Spinal cord (tissue), 10 donors: ENCODE data around the gene PTN. TPM values are rescaled to one million over a fixed set of nuclear protein-coding genes. Genes with fewer than 3 reads are reported as not detected.
A peak's percentile ranks its signal among the peaks of the same experiment; 100 is the strongest.
"Not testable (repeated sequence)": the region's sequence is repeated elsewhere in the genome, so short reads cannot be mapped to it uniquely, and the experiment has no call there.

Experiments
- DNase-seq, 6 donors: peaks; one replicate each; pipeline versions ENCODE4 v3.0.0 to v3.0.0-alpha.2; 2013 to 2015; ENCODE audit warnings: low spot score in 6 of 6, low read depth in 4 of 6
- H3K27ac ChIP-seq: one replicate; pipeline ENCODE4 v1.5.1; 2013; ENCODE audit warnings: low read depth, low read length, control low read depth
- H3K27me3 ChIP-seq: one replicate; pipeline ENCODE4 v1.6.1; 2013; ENCODE audit warnings: low read length; ENCODE audit not compliant: control insufficient read depth, insufficient read depth
- H3K36me3 ChIP-seq: one replicate; pipeline ENCODE4 v1.6.1; 2013; ENCODE audit warnings: low read length; ENCODE audit not compliant: control insufficient read depth, insufficient read depth
- H3K4me1 ChIP-seq: one replicate; pipeline ENCODE4 v1.6.1; 2013; ENCODE audit warnings: low read length; ENCODE audit not compliant: control insufficient read depth, insufficient read depth
- H3K4me3 ChIP-seq: one replicate; pipeline ENCODE4 v1.5.1; 2013; ENCODE audit warnings: low read depth, low read length, control low read depth
- H3K9me3 ChIP-seq: one replicate; pipeline ENCODE4 v1.6.1; 2013; ENCODE audit warnings: low read length; ENCODE audit not compliant: control insufficient read depth, insufficient read depth
- WGBS: methylation state at CpG from one replicate; pipeline ENCODE4 v1.1.5; 2013; ENCODE audit warnings: missing lambda C conversion rate; ENCODE audit not compliant: insufficient coverage; 5-methylcytosine and 5-hydroxymethylcytosine counted together
- polyA plus RNA-seq, 2 donors: library from polyadenylated mRNA; unstranded; fragments of 120-200 nt; gene quantifications; one replicate each; pipeline ENCODE4 v1.2.1, GENCODE V29; 2013; ENCODE audit not compliant: insufficient read length in 2 of 2
- total RNA-seq, 2 donors: library from RNA; depleted of rRNA in 1 of 2; stranded (reverse); fragments of 120-200 nt in 1 of 2; fragments of >200 nt in 1 of 2; gene quantifications; one replicate each; pipeline versions ENCODE4 v1.2.3 to v1.2.4, GENCODE V29; 2013 to 2014
- donor health status: healthy.

PTN gene
- total and polyA plus RNA-seq, 4 donors, result 566 to 1,663 (median 1,554) TPM

GRCh38 chr7:137283153-137283552 lies 60.4 kb downstream of the PTN start:
- no CpG with 5 or more reads among the region's 6 CpGs for WGBS
- Histone ChIP-seq H3K36me3 (no peaks in the 10 kb centered on the region), H3K27me3 (no peaks in the 10 kb centered on the region), H3K9me3 (no peaks in the 10 kb centered on the region), H3K4me1 (peaks cover 3% of the 10 kb centered on the region), H3K4me3 (no peak overlapping the region), H3K27ac (peak overlapping the region; percentile 53)
- peak in 2 of 6 donors; percentile 74 to 78 for DNase-seq

GRCh38 chr7:137282043-137282442 lies 61.5 kb downstream of the PTN start:
- peak overlapping the region; percentile 15 for H3K27ac ChIP-seq
- peaks cover 3% of the 10 kb centered on the region for H3K4me1 ChIP-seq
- no peak overlapping the region for H3K4me3 ChIP-seq
- H3K9me3 ChIP-seq, result no peaks in the 10 kb centered on the region
- no peaks in the 10 kb centered on the region for H3K36me3 ChIP-seq
- no peaks in the 10 kb centered on the region for H3K27me3 ChIP-seq
- no peak for DNase-seq

- Histone ChIP-seq H3K36me3 (no peaks in the 10 kb centered on the region), H3K27ac (peak overlapping the region; percentile 11), H3K27me3 (no peaks in the 10 kb centered on the region), H3K4me3 (no peak overlapping the region), H3K9me3 (no peaks in the 10 kb centered on the region), H3K4me1 (peaks cover 3% of the 10 kb centered on the region)
- WGBS, result 35% methylated on average over 4 of the region's 5 CpGs
- DNase-seq, result peak in 2 of 6 donors; percentile 45 to 63
Observed at GRCh38 chr7:137276189-137276588, 67.3 kb downstream of the PTN start.

- Histone ChIP-seq H3K27ac (no peak overlapping the region), H3K36me3 (peaks cover 5% of the 10 kb centered on the region), H3K4me1 (peaks cover 7% of the 10 kb centered on the region), H3K4me3 (no peak overlapping the region), H3K9me3 (no peaks in the 10 kb centered on the region), H3K27me3 (no peaks in the 10 kb centered on the region)
- no peak for DNase-seq
- WGBS, result 84% methylated on average over 3 of the region's 5 CpGs
Observed at GRCh38 chr7:137272249-137272648, 71.3 kb downstream of the PTN start.

GRCh38 chr7:137269240-137269639 lies 74.3 kb downstream of the PTN start:
- Histone ChIP-seq H3K27ac (no peak overlapping the region), H3K36me3 (peaks cover 5% of the 10 kb centered on the region), H3K9me3 (no peaks in the 10 kb centered on the region), H3K27me3 (no peaks in the 10 kb centered on the region), H3K4me3 (no peak overlapping the region), H3K4me1 (peaks cover 10% of the 10 kb centered on the region)
- DNase-seq, result no peak
- whole genome bisulfite sequencing, result no CpG with 5 or more reads among the region's 2 CpGs

- 91% methylated on average over 32 of the region's 34 CpGs for whole genome bisulfite sequencing
- H3K36me3 ChIP-seq, H3K4me3 ChIP-seq: not testable (repeated sequence)
Observed at GRCh38 chr7:137268001-137268865, 75.3 kb downstream of the PTN start.

GRCh38 chr7:137266764-137267163 lies 76.8 kb downstream of the PTN start:
- Histone ChIP-seq H3K4me3 (no peak overlapping the region), H3K27me3 (no peaks in the 10 kb centered on the region), H3K36me3 (peaks cover 5% of the 10 kb centered on the region), H3K27ac (no peak overlapping the region), H3K4me1 (peaks cover 11% of the 10 kb centered on the region), H3K9me3 (no peaks in the 10 kb centered on the region)
- WGBS, result no CpG with 5 or more reads among the region's 4 CpGs
- no peak for DNase-seq

More at GRCh38 chr7:137268001-137268865, 75.3 kb downstream of the PTN start:
- not testable (repeated sequence) for H3K4me1 ChIP-seq, H3K9me3 ChIP-seq, H3K27me3 ChIP-seq, DNase-seq, H3K27ac ChIP-seq

- H3K27ac ChIP-seq, H3K9me3 ChIP-seq, H3K36me3 ChIP-seq, DNase-seq, H3K4me3 ChIP-seq, H3K27me3 ChIP-seq: not testable (repeated sequence)
- 77% methylated on average over 6 of the region's 7 CpGs for WGBS
- H3K4me1 ChIP-seq, result peaks cover 11% of the 10 kb centered on the region
Observed at GRCh38 chr7:137265480-137265879, 78.1 kb downstream of the PTN start.

GRCh38 chr7:137262599-137262998 lies 80.9 kb downstream of the PTN start:
- DNase-seq, result no peak
- Histone ChIP-seq H3K4me1 (peaks cover 7% of the 10 kb centered on the region), H3K27me3 (no peaks in the 10 kb centered on the region), H3K4me3 (no peak overlapping the region), H3K27ac (no peak overlapping the region), H3K36me3 (no peaks in the 10 kb centered on the region), H3K9me3 (no peaks in the 10 kb centered on the region)
- WGBS, result 76% methylated on average over 3 of the region's 7 CpGs

GRCh38 chr7:137258552-137258951 lies 85.0 kb downstream of the PTN start:
- Histone ChIP-seq H3K4me1 (peaks cover 4% of the 10 kb centered on the region), H3K4me3 (no peak overlapping the region), H3K27ac (no peak overlapping the region), H3K9me3 (no peaks in the 10 kb centered on the region), H3K27me3 (no peaks in the 10 kb centered on the region), H3K36me3 (no peaks in the 10 kb centered on the region)
- DNase-seq, result no peak
- no CpG with 5 or more reads among the region's 2 CpGs for WGBS
